ENCODE results near the gene PIK3R1. TPM values are rescaled to one million over a fixed set of nuclear protein-coding genes. Genes with fewer than 3 reads are reported as not detected.

PIK3R1 gene
- total and polyA plus RNA-seq, 2 of the 4 experiments (the other 2 are of a cell fraction) = 2.4 to 9.3 TPM

DNA sequence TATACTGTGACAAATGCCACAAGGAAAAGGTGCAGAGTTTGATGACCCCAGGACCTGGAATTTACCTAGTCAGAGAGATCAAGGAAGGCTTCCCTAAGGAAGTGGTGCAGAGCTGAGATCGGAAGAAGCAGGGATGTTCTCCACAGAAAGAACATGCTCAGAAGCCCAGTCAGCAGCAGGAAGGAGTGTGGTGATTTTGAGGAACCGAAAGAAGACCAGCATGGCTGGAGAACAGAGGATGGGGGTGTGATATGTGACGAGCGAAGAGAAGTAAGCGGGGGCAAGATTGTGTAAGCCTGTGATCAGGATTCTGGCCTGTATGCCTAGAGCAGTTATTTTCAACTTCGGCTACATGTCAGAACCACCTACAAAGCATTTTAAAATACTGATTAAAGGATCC lies 18.7 kb upstream of the PIK3R1 start:
- Histone ChIP-seq H3K27me3 (ENCODE audit: control insufficient read depth, insufficient read depth, low read length) (peaks cover 2% of the 10 kb centered on the region; the same call in 1 of the 2 replicates), H3K4me1 (ENCODE audit: control insufficient read depth, insufficient read depth, low read length) (no peaks in the 10 kb centered on the region), H2BK15ac (ENCODE audit: low read depth, low read length) (no peak overlapping the region), H3K4me2 (ENCODE audit: low read depth, low read length) (no peak overlapping the region), H4K91ac (ENCODE audit: insufficient read depth, low read depth, low read length) (no peak overlapping the region), H2AK9ac (replicated peaks; ENCODE audit: low read depth, low read length, poor library complexity) (no peak overlapping the region), H4K8ac (ENCODE audit: low read depth in 2 of 2, low read length in 2 of 2) (no peak overlapping the region), H3K9me3 (ENCODE audit: control insufficient read depth, insufficient read depth, low read length) (no peaks in the 10 kb centered on the region), H3K14ac (replicated peaks; ENCODE audit: low read depth, low read length) (no peak overlapping the region), H2BK5ac (ENCODE audit: low read depth, low read length, poor library complexity, severe bottlenecking) (no peak overlapping the region), H2BK120ac (ENCODE audit: low read depth, low read length) (no peak overlapping the region), H3K18ac (ENCODE audit: low read depth, low read length) (no peak overlapping the region), H2AFZ (replicated peaks; ENCODE audit: low read length, poor library complexity) (no peak overlapping the region), H3K27ac (ENCODE audit: insufficient read depth, low read length) (no peak overlapping the region), H3K4ac (ENCODE audit: low read depth, low read length) (no peak overlapping the region), H3K56ac (ENCODE audit: extremely low read depth, insufficient read depth, low read length) (no peak overlapping the region), H3K36me3 (ENCODE audit: control insufficient read depth, insufficient read depth, low read length) (no peaks in the 10 kb centered on the region), H2BK20ac (ENCODE audit: low read depth, low read length) (no peak overlapping the region), H3K9ac (ENCODE audit: low read depth, low read length) (no peak overlapping the region), H2AK5ac (ENCODE audit: low read depth, low read length) (no peak overlapping the region), H4K20me1 (ENCODE audit: insufficient read depth, low read length) (no peaks in the 10 kb centered on the region), H4K5ac (ENCODE audit: low read depth, low read length) (no peak overlapping the region), H3K9me1 (ENCODE audit: insufficient read depth, low read length) (no peaks in the 10 kb centered on the region; the same call in 1 of the 2 replicates), H3K23ac (ENCODE audit: low read depth, low read length) (no peak overlapping the region), H3K4me3 (ENCODE audit: insufficient read depth, low read depth, low read length) (no peak overlapping the region), H3K79me1 (ENCODE audit: low read depth in 1 of 2, low read length in 2 of 2) (no peaks in the 10 kb centered on the region)
- no peak for ATAC-seq (ENCODE audit: low read depth)
- dilution Hi-C loops (cut with HindIII; ENCODE audit: low sequenced_read_pairs, unreplicated experiment) (no loop called here), in situ Hi-C loops (cut with MboI; ENCODE audit: low sequenced_read_pairs) (no loop called here), intact Hi-C loops (cut with micrococcal nuclease) (no loop called here)
- no TSS peak for BruUV-seq (replicated peaks)
- POLR2A ChIA-PET (ENCODE audit: unreplicated experiment) = no interaction called here
- no CpG with 5 or more reads among the region's 6 CpGs for WGBS, 2 experiments (ENCODE audit: extremely low coverage in 2 of 2, insufficient read length in 1 of 2)
- DNase-seq = no peak
- CTCF ChIA-PET = no interaction called here
- TF ChIP-seq, protein P1, sequence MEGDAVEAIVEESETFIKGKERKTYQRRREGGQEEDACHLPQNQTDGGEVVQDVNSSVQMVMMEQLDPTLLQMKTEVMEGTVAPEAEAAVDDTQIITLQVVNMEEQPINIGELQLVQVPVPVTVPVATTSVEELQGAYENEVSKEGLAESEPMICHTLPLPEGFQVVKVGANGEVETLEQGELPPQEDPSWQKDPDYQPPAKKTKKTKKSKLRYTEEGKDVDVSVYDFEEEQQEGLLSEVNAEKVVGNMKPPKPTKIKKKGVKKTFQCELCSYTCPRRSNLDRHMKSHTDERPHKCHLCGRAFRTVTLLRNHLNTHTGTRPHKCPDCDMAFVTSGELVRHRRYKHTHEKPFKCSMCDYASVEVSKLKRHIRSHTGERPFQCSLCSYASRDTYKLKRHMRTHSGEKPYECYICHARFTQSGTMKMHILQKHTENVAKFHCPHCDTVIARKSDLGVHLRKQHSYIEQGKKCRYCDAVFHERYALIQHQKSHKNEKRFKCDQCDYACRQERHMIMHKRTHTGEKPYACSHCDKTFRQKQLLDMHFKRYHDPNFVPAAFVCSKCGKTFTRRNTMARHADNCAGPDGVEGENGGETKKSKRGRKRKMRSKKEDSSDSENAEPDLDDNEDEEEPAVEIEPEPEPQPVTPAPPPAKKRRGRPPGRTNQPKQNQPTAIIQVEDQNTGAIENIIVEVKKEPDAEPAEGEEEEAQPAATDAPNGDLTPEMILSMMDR (conservative IDR thresholded peaks at IDR 0.05; ENCODE audit: low read depth, low read length) = no peak
- TF ChIP-seq BHLHE40 (IDR thresholded peaks at IDR 0.05; ENCODE audit: low read depth, low read length) (no peak), POLR2A (IDR thresholded peaks at IDR 0.05; ENCODE audit: low read depth, low read length) (no peak), NFE2L2 (IDR thresholded peaks at IDR 0.05; ENCODE audit: low read depth, low read length) (no peak), MAFK (IDR thresholded peaks at IDR 0.05; ENCODE audit: low read depth, low read length) (no peak), SMC3 (IDR thresholded peaks at IDR 0.05; ENCODE audit: low read depth, low read length) (no peak), RCOR1 (IDR thresholded peaks at IDR 0.05; ENCODE audit: insufficient replicate concordance, low read length) (no peak), MAZ (IDR thresholded peaks at IDR 0.05; ENCODE audit: borderline replicate concordance, low read depth, low read length) (no peak), RAD21 (IDR thresholded peaks at IDR 0.05; ENCODE audit: low read length) (no peak), RFX5 (IDR thresholded peaks at IDR 0.05; ENCODE audit: low read depth, low read length) (no peak), MXI1 (IDR thresholded peaks at IDR 0.05; ENCODE audit: borderline replicate concordance, low read depth, low read length) (no peak)
- TF ChIP-seq, protein P2, sequence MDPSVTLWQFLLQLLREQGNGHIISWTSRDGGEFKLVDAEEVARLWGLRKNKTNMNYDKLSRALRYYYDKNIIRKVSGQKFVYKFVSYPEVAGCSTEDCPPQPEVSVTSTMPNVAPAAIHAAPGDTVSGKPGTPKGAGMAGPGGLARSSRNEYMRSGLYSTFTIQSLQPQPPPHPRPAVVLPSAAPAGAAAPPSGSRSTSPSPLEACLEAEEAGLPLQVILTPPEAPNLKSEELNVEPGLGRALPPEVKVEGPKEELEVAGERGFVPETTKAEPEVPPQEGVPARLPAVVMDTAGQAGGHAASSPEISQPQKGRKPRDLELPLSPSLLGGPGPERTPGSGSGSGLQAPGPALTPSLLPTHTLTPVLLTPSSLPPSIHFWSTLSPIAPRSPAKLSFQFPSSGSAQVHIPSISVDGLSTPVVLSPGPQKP (IDR thresholded peaks at IDR 0.05; ENCODE audit: borderline replicate concordance, low read depth, low read length) = no peak
- TF ChIP-seq, protein P3, sequence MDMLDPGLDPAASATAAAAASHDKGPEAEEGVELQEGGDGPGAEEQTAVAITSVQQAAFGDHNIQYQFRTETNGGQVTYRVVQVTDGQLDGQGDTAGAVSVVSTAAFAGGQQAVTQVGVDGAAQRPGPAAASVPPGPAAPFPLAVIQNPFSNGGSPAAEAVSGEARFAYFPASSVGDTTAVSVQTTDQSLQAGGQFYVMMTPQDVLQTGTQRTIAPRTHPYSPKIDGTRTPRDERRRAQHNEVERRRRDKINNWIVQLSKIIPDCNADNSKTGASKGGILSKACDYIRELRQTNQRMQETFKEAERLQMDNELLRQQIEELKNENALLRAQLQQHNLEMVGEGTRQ (IDR thresholded peaks at IDR 0.05; ENCODE audit: low read depth, low read length) = no peak
